Spleen (tissue), 3 donors: ENCODE data around the gene MYOD1.

Source experiments
- POLR2A ChIP-seq, 3 donors: fragments of 450-650 bp; IDR thresholded peaks; one replicate each; pipeline ENCODE4 v1.5.1; 2017; ENCODE audit warnings: antibody characterized with exemption in 3 of 3, mild to moderate bottlenecking in 1 of 3
- POLR2AphosphoS5 ChIP-seq, 3 donors: sonication (generic); formaldehyde crosslinking; IDR thresholded peaks; one replicate each; pipeline ENCODE4 v1.5.1; 2017; ENCODE audit warnings: antibody characterized with exemption in 3 of 3

DNA sequence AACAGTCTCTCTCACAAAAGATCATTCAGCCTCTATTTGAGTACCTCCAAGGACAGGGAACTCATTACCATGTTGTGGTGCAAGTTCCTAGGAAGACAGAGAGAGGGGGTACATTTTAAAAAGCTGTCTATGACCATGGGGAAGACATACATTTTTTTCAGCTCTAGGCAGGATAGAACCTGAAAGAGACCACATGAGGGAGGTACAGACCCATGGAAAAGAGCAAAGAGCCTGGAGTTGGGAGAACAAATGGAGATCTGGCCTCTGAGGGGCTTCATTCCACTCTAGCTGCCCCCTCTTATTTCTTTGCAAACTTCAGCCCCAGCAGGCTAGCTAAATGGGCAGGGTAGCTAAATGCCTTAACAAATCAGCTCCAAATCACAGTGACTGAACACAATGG is 51.5 kb downstream of the MYOD1 start:
- TF ChIP-seq POLR2AphosphoS5 (IDR thresholded peaks at IDR 0.05) (no peak), POLR2A (IDR thresholded peaks at IDR 0.05) (no peak)
